ENCODE data around the gene PPP1R10. TPM values are rescaled to one million over a fixed set of nuclear protein-coding genes. Genes with fewer than 3 reads are reported as not detected.
A peak's percentile ranks its signal among the peaks of the same experiment; 100 is the strongest.

The PPP1R10 gene
- total and polyA plus RNA-seq, 2 of the 13 experiments (the other 11 are each of a cell fraction or from before 2014, with no cell fraction given) = 26.3 to 38.4 TPM

DNA sequence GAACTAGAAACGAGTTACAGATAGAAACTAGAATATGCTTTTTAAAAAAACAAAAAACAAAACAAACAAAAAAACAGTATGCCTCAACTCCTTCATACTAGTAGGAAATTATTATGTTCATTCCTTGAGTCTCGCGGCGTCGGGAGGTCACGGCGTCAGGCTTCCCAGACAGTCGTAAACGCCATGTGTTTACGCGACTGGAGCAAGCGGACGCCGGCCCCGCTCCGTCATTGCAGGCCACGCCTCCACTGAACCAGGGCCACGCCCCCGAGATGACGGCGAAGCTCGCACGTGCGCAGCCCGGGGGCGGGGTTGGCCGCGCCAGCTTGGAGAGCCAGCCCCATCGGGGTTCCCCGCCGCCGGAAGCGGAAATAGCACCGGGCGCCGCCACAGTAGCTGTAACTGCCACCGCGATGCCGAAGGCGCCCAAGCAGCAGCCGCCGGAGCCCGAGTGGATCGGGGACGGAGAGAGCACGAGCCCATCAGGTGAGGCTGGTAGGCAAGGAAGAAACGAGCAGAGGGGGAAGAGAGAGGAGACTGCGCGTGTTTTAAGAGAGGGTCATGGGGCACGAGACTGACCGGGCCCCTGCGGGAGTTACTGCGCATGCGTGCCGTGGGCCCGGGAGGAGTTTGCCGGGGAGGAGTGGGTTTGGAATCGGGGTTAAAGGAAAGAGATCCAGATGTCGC lies 45.8 kb downstream of the PPP1R10 start, which contains the start of gene ABCF1 (continued):
- peak; percentile 23; the same call in 1 of the 2 replicates for TF ChIP-seq FOSL1 (CRISPR knock-in tag; IDR thresholded peaks at IDR 0.05; ENCODE audit: borderline replicate concordance)
- no peak for TF ChIP-seq THYN1 (CRISPR knock-in tag; IDR thresholded peaks at IDR 0.05; ENCODE audit: borderline replicate concordance, low read depth)
- no peak for TF ChIP-seq HNRNPH1 (optimal IDR thresholded peaks at IDR 0.05; ENCODE audit: low read depth, low read length)
- peak; percentile 96 for TF ChIP-seq SPEN (CRISPR knock-in tag; IDR thresholded peaks at IDR 0.05; ENCODE audit: low read depth)
- TF ChIP-seq, protein P1, sequence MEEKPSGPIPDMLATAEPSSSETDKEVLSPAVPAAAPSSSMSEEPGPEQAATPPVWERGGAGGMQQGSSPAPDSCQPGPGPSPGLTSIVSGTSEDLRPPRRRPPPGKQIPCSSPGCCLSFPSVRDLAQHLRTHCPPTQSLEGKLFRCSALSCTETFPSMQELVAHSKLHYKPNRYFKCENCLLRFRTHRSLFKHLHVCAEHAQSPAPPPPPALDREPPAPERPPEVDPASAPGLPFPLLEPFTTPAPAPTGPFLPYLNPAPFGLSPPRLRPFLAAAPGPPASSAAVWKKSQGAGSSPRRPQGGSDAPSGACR (CRISPR knock-in tag; IDR thresholded peaks at IDR 0.05) = peak; percentile 76; the same call in 1 of the 2 replicates
- TF ChIP-seq EED (CRISPR knock-in tag; IDR thresholded peaks at IDR 0.05) = peak; percentile 67; the same call in 1 of the 2 replicates
- TF ChIP-seq KDM5A (IDR thresholded peaks at IDR 0.05; ENCODE audit: borderline replicate concordance, low read length) = peak; percentile 96
- TF ChIP-seq IRX3 (CRISPR knock-in tag; IDR thresholded peaks at IDR 0.05; ENCODE audit: borderline replicate concordance, low read depth) = no peak
- TF ChIP-seq ZNF674 (CRISPR knock-in tag; IDR thresholded peaks at IDR 0.05; ENCODE audit: low read depth) = peak; percentile 80
- TF ChIP-seq ZNF230 (CRISPR knock-in tag; IDR thresholded peaks at IDR 0.05) = peak; percentile 98
- TF ChIP-seq MEF2D (CRISPR knock-in tag; IDR thresholded peaks at IDR 0.05) = peak; percentile 94
- TF ChIP-seq CHD4 (IDR thresholded peaks at IDR 0.05; ENCODE audit: borderline replicate concordance, low read length) = no peak
- TF ChIP-seq, protein P2, sequence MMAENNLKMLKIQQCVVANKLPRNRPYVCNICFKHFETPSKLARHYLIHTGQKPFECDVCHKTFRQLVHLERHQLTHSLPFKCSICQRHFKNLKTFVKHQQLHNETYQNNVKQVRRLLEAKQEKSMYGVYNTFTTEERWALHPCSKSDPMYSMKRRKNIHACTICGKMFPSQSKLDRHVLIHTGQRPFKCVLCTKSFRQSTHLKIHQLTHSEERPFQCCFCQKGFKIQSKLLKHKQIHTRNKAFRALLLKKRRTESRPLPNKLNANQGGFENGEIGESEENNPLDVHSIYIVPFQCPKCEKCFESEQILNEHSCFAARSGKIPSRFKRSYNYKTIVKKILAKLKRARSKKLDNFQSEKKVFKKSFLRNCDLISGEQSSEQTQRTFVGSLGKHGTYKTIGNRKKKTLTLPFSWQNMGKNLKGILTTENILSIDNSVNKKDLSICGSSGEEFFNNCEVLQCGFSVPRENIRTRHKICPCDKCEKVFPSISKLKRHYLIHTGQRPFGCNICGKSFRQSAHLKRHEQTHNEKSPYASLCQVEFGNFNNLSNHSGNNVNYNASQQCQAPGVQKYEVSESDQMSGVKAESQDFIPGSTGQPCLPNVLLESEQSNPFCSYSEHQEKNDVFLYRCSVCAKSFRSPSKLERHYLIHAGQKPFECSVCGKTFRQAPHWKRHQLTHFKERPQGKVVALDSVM (CRISPR knock-in tag; IDR thresholded peaks at IDR 0.05) = 0 out of 2 replicates have a peak, but pooled peaks have one; percentile 60
- peak; percentile 77; the same call in 1 of the 2 replicates for TF ChIP-seq ZFAT (CRISPR knock-in tag; conservative IDR thresholded peaks at IDR 0.05)
- no peak for TF ChIP-seq ZNF83 (CRISPR knock-in tag; IDR thresholded peaks at IDR 0.05; ENCODE audit: borderline replicate concordance)
- no peak for TF ChIP-seq SYNCRIP (IDR thresholded peaks at IDR 0.05; ENCODE audit: insufficient read depth, low read depth, low read length)
- TF ChIP-seq ZNF670 (CRISPR knock-in tag; IDR thresholded peaks at IDR 0.05; ENCODE audit: borderline replicate concordance) = peak; percentile 87
- TF ChIP-seq ZNF333 (CRISPR knock-in tag; IDR thresholded peaks at IDR 0.05; ENCODE audit: borderline replicate concordance) = no peak; the same call in 1 of the 2 replicates
- no peak for TF ChIP-seq ATAD3A (CRISPR knock-in tag; IDR thresholded peaks at IDR 0.05)
- TF ChIP-seq, protein P3, sequence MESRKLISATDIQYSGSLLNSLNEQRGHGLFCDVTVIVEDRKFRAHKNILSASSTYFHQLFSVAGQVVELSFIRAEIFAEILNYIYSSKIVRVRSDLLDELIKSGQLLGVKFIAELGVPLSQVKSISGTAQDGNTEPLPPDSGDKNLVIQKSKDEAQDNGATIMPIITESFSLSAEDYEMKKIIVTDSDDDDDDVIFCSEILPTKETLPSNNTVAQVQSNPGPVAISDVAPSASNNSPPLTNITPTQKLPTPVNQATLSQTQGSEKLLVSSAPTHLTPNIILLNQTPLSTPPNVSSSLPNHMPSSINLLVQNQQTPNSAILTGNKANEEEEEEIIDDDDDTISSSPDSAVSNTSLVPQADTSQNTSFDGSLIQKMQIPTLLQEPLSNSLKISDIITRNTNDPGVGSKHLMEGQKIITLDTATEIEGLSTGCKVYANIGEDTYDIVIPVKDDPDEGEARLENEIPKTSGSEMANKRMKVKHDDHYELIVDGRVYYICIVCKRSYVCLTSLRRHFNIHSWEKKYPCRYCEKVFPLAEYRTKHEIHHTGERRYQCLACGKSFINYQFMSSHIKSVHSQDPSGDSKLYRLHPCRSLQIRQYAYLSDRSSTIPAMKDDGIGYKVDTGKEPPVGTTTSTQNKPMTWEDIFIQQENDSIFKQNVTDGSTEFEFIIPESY (CRISPR knock-in tag; IDR thresholded peaks at IDR 0.05) = no peak; the same call in 1 of the 2 replicates
- TF ChIP-seq, protein P4, sequence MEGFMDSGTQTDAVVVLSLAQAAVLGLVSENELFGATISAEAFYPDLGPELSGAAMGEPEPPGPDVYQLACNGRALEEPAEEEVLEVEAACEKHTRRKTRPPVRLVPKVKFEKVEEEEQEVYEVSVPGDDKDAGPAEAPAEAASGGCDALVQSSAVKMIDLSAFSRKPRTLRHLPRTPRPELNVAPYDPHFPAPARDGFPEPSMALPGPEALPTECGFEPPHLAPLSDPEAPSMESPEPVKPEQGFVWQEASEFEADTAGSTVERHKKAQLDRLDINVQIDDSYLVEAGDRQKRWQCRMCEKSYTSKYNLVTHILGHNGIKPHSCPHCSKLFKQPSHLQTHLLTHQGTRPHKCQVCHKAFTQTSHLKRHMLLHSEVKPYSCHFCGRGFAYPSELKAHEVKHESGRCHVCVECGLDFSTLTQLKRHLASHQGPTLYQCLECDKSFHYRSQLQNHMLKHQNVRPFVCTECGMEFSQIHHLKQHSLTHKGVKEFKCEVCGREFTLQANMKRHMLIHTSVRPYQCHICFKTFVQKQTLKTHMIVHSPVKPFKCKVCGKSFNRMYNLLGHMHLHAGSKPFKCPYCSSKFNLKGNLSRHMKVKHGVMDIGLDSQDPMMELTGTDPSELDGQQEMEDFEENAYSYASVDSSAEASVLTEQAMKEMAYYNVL (CRISPR knock-in tag; IDR thresholded peaks at IDR 0.05; ENCODE audit: borderline replicate concordance) = peak; percentile 31; the same call in 1 of the 2 replicates
